HK-2 (cell line): ENCODE data around the gene SPACA7.

Source experiments
- DNase-seq: peaks from one replicate; pipeline ENCODE4 v3.0.0-alpha.2; 2018; ENCODE audit not compliant: unreplicated experiment

Gene SPACA7

DNA sequence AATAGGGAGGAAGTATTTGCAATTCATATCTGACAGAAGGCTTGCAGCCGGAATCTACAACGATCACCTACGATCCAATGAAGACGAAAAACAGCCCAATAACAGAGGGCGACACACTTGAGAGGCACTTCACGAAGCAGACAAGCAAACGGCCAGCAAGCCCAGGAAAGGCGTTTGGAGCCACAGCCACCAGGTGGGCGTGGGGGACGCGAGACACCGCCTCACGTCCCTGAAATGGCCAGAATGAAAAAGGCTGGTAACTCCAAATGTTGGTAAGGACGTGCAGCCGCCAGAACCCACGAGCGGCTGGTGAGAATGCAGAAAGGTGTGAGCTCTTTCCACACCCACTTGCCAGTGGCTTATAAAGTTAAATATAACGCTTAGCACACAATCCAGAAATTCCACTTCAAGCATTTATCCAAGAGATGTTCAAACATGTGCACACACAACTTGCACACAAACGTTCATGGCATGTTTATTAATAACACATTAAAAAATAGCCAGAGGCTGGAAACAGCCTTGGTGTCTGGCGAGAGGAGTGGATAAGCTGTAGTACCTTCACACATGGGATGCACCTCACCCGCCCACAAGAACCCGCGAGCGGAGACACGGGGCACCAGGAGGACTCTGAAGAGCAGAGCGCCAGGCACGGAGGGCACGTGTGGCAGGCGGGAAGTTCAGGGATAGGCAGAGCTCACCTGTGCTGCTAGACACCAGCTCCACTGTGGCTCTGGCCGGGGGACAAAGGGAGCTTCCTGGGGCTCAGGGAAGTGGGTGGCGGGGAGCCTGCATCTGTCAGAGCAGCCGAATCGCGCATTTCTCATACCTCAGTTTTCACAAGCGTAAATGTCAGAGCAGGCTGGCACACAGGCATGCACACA, 89.3 kb downstream of the SPACA7 start:
- DNase-seq, result no peak

DNA sequence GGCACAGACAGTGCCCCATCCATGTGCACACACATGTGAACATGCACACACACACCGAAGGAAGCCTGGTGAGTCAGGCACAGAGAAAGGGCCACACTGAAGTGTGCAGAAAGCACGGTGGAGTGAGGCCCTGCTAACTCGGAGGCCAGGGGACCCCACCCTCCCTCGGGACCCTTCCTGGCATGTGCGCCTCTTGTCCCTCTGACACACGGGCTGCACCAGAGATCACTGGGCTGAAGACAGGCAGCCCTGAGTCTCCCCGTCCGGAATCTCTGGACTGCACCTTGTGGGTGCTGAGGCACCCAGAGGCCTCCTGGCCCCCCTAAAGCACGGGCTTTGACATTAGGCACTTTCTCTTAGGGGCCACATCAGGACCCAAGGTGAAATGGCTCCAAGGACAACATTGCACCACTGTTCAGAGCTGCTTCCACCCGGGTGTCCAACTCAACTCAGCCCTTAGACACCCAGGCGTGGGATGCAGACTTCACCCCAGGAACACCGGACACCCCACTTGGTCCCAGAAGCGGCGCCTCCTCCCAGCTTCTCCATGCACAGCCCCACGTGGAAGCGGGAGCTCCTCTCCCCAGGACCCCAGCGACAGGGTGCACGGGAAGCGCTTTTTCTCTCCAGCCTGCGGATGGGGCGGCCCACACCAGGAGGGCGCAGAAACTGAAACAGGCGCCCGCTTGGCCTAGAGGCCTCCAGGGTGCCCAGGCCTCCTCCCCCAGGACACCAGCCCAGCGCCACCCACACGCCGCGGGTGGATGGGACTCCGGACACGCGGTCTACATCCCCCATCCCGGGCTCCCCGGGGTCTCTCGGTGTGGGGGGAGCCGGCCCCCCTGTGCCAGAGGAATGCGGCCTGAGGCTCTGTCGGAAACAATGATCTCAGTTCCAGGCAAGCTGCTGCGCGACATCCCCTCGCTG, 90.2 kb downstream of the SPACA7 start:
- no peak for DNase-seq

DNA sequence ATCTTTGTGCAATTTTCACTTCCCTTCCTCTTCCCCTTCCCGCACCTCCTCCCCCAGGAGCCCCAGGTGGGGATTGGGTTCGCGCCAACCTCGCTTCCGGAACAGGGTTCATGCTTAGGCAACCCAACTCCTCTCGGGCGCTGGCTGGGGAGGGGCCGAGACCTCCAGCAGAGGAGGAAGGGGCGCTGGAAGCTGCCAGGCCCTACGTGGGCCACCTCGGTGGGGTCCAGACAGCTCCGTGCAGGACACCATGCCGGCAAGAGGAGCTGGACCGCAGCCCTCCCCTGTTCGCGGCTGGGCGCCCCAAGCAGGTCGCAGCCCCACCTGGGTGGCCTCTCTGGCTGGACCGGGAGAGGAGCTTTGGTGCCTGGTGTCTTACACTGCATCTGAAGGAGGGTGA, 91.1 kb downstream of the SPACA7 start:
- DNase-seq, result no peak

DNA sequence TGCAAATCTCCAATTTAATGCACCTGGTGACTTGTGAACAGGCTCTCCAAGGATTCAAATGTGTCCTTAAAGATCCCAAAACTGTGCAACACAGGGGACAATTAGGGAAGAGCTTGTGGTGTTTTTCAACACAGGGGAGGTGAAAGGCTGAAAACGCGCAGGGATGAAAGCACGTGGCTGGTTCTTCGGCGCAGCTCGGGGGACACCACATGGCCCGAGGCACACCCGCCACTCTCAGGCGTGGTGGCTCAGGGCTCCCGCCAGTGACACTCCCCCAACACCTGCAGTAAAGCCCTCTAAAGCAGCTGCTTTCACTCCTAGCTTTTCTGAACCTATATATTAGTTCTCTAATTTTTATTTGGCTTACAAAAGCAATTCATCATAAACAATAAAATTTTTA, 91.9 kb downstream of the SPACA7 start:
- DNase-seq, result no peak

DNA sequence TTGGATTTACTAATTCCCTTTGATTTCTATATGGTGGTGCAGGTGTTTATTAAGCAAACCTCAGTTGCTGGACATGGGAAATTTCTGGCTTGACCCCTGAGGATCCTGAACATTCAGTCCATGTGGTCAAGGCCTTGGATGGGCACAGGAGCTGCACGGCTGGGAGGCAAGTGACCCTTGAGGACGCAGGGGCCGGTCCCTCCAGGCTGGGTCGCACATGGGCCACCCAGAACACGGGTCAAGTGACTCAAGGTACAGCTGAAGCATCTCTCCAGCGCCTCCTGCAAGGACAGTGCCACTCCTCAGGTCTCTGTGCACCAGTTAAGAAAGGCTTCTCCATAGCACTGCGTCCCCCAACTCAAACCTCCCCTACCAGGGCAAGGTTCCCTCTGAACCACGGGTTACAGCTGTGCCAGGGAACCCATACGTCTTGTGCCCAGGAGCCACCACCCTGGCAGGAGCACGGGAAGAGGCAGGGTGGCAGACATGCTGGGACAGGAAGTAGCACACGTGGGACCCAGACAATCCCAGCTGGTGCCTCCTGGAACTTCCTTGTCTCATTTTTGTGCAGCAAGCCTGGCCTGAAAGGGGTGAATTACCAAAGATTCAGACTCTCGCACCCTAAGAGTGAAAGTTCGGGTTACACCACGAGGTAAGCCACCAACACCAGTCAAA, 93.1 kb downstream of the SPACA7 start:
- DNase-seq, result no peak

DNA sequence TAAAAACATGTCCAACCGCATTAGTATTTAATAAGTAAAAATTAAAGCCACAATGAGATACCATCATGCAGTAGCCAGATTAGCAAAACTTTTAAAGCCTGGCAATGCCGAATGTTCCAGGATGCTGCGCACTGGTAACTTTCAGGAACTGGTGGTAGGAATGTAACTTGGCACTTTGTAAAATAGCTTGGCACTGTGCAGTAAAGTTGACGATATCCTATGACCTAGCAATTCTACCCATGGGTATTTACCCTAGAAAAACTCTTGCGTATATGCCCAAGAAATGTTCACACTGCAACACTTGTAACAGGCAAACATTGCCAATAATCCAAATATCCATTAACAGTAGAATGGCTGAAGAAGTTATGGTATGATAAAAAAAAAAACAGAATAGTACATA, 97.7 kb downstream of the SPACA7 start:
- DNase-seq, result no peak

DNA sequence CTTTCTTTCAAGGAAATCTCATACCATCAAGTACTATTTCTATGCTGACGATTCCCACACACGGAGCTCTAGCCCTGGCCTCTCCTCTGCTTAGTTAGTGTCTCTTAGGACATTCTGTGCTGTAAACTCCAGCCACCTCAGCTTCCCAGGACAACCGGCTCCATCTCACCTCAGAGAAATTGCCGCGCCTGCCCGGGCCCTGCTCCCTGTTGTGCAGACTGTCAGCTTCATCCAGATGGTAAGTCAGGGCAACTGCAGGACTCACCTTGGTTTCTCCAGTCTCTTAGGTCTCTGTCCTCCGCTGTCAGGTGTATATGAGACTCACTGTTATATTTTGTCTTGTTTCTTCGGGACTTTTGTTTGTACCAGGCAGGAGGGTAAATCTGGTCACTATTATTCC, 98.7 kb downstream of the SPACA7 start:
- DNase-seq, result no peak

DNA sequence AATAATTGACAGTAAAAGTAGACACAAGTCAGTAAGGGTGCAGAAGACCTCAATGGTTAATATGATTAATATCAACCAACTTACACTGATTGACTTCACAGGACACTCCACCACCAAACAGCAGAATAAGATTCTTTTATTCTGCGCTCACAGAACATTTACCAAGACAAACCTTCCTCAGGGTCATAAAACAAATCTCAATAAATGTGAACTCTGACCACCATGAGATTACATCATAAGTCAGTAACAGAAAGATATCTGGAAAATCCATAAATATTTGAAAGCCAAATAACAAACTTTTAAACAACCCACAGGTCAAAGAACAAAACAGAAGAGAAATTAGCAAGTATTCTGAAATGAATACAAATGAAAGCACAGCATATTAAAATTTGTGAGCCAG, 99.7 kb downstream of the SPACA7 start:
- no peak for DNase-seq

DNA sequence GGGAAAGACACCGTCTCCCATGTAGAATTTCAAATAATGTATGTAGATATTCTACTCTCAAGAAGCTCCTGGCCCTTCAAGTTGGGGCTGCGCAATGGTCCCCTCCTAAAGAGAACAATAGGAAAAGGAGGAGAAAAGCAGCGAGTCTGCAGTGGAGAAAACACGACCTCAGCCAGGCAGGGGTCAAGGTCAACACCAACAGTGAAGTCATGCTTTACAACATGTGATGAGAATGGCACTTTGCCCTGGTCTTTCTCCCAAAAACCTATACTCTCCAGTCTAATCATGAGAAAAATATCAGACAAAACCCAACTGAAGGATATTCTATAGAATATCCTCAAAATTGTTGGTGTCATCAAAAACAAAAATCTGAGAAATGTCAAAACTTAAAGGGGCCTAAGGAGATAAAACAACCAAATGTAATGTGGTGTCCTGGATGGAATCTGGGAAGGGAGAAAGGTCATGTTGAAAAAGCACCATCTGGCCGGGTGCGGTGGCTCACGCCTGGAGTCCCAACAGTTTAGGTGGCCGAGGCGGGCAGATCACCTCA, 101.0 kb downstream of the SPACA7 start:
- no peak for DNase-seq

DNA sequence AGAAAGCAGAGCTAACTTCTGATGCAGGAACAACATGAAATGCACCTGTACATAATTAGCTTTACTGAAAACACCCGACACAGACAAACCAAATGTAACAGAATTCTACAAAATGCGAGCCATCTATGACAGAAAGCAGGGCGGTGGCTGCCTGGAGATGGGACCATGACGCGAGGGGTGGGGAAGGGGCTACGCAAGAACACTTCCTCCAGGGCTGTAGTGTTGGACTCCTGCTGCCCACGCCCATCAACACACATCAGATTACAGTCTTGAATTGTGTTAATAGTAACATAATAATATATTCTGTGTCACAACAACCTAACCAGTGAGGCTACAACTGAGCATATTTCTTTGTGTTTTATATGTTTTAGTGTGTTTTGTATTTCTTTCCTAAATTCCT, 103.2 kb downstream of the SPACA7 start:
- no peak for DNase-seq

DNA sequence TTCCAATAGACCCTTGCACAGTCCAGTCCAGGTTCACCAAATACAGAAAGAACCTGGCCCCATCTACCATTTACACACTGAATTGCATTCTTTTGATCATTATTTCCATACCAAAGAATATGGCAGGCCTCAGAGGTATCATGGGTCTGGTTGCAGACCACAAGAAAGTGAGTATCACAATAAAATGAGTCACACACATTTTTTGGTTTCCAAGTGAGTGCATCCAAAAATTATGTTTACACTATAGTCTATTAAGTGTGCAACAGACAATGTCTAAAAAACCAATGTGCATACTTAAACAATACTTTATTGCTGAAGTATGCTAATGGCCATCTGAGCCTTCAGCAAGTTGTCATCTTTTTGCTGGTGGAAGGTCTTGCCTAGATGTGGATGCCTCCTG, 105.3 kb downstream of the SPACA7 start:
- DNase-seq, result no peak

DNA sequence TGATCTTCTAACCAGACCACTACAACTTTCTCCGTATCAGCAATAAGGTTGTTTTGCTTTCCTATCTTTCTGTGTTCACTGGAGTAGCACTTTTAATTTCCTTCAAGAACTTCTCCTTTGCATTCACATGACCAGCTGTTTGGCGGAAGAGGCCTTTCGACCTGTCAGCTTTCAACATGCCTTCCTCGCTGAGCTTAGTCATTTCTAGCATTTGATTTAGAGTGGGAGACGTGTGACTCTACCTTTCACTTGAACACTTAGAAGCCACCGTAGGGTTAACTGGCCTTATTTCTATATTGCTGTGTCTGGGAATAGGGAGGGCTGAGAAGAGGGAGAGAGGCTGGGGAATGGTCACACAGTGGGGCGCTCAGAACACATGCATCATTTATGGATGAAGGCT, 107.1 kb downstream of the SPACA7 start:
- no peak for DNase-seq
